GM21367 (cell line): ENCODE measurements around the gene TPX2.
"Not testable (repeated sequence)": the region's sequence is repeated elsewhere in the genome, so short reads cannot be mapped to it uniquely, and the experiment has no call there.

Experiments used
- ATAC-seq: cut with Tn5 transposase; IDR thresholded peaks from one replicate; pipeline ENCODE4 v1.9.1; 2021; ENCODE audit not compliant: unreplicated experiment

TPX2 gene

GRCh38 chr20:31811796-31812728 lies 73.0 kb downstream of the TPX2 start:
- no peak for ATAC-seq

- no peak for ATAC-seq
Observed at GRCh38 chr20:31813611-31814010, 74.5 kb downstream of the TPX2 start.

GRCh38 chr20:31814142-31814541 lies 75.1 kb downstream of the TPX2 start:
- not testable (repeated sequence) for ATAC-seq

DNA sequence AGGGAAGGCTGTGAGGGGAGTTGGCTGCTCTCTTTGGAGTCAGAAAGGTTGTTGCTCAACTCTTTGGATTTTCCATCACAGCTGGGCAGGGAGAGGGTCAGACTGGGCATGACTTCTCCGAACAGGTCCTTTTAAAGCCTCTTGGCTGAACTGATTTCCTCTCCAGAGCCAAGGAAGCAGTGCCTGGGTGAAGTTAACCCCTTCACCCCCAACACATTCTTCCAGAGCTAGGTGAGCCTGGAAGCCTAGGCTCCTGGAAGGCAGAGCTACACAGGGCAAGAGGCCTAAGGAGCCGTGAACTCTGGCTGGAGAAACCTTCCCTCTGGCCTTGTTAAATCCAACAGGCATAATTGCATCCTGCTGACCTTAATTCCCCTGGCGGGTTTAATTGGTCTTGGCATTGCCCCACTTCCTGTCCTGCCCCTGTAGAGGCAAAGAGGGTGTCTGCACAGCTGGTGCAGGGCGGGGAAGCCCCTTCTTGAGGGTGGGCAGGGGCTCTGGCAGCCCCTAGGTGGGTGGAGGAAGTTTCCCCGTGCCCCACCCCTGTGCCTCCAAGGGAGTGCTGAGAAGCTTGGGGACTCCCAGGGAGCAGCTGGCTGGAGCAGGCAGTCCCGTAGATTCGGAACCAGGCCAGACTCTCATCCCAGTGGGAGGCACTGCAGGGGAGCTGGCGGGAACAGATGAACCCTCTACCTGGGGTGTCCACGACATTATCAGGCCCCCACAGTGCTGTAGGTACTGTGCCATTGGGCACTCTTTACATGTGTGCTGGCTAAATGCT lies 76.5 kb downstream of the TPX2 start:
- ATAC-seq = no peak

DNA sequence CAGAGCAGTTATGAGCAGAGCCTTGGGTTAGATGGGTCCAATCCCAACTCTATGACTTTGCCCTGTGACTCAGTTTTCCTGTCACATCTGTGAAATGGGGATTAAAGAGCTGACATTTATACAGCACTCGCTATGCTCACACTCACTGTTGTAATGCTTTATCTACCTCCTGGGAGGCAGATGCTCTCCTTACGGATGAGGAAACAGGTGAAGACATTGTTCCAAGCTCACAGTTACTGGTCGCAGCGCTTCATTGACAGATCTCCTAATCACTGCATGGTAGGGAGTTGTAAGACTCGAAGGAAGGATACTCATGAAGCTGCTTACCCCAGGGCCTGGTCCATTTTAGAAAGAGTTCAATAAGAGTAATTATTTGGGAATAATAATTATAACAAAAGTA lies 77.1 kb downstream of the TPX2 start:
- ATAC-seq = no peak

GRCh38 chr20:31817461-31817860 lies 78.4 kb downstream of the TPX2 start:
- ATAC-seq = no peak

DNA sequence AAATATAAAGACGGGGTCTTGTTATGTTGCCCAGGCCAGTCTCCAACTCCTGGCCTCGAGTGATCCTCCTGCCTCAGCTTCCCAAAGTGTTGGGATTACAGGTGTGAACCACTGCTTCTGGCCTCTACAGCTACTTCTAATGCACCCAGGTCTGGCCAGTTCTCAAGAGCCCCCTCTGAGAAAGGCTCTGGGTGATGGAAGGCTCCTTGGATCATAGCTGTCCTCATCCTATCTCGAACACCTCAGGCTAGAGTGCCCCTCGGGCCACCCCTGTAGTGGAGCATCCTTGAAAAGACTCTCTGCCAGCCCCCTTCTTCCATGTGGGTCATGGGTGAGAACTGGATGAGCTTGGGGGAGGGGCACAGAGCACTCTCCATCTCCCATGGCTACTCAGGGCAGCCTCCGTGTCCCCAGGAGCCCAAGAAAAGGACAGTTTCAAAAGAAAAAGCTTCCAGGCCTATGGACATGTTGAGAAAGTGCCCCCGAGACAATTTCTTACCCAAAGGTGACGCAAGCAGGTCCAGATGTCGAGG lies 79.4 kb downstream of the TPX2 start:
- no peak for ATAC-seq

- ATAC-seq = no peak
Observed at GRCh38 chr20:31819083-31819784, 80.1 kb downstream of the TPX2 start, which contains the start of gene MYLK2. TSS of gene MYLK2 (plus strand) at chr20:31819356. CDS start at chr20:31819581, 225 bp downstream.

DNA sequence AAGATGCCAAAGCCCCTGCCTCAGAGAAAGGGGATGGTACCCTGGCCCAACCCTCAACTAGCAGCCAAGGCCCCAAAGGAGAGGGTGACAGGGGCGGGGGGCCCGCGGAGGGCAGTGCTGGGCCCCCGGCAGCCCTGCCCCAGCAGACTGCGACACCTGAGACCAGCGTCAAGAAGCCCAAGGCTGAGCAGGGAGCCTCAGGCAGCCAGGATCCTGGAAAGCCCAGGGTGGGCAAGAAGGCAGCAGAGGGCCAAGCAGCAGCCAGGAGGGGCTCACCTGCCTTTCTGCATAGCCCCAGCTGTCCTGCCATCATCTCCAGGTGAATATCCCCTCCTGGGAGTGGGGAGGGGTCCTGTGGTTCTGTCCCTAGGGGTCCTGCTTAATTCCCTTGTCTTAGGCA lies 81.1 kb downstream of the TPX2 start:
- no peak for ATAC-seq

DNA sequence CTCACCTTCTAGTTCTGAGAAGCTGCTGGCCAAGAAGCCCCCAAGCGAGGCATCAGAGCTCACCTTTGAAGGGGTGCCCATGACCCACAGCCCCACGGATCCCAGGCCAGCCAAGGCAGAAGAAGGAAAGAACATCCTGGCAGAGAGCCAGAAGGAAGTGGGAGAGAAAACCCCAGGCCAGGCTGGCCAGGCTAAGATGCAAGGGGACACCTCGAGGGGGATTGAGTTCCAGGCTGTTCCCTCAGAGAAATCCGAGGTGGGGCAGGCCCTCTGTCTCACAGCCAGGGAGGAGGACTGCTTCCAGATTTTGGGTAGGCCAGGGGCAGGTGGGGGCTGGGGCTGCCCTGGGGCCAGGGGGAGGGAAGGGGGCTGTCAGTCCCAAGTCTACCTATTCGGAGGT lies 82.3 kb downstream of the TPX2 start:
- ATAC-seq = no peak

GRCh38 chr20:31822421-31823330 lies 83.6 kb downstream of the TPX2 start:
- no peak for ATAC-seq

DNA sequence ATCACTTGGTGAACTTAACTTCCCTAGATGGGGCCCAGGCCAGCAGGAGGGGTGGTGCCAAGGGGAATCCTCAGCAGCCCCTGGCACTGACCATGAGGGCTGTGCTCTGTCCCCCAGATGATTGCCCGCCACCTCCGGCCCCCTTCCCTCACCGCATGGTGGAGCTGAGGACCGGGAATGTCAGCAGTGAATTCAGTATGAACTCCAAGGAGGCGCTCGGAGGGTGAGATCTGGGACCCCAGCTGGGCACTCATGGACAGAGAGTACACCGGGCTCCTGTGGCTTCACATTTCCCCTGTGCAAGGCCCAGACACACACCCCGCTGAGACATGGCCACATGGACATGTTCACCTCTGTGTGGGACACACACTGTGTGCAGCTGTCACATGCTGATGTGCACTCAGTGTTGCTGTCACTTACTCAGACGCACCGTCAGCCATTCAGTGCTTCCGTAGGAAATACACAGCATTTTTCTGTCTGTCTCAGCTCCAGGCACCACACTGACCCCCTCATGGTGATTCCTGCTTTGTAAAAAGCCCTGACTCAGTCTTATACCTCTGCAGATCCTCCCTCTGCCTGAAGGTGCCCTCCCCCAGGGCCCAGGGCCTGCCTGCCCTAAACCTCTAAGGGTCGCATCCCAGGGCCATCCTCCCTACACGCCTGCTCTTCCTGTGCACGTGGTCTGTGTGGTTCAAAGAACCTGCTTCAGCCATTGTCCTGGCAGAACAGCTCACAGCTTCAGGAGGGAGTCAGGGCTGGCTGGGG lies 84.5 kb downstream of the TPX2 start:
- no peak for ATAC-seq

DNA sequence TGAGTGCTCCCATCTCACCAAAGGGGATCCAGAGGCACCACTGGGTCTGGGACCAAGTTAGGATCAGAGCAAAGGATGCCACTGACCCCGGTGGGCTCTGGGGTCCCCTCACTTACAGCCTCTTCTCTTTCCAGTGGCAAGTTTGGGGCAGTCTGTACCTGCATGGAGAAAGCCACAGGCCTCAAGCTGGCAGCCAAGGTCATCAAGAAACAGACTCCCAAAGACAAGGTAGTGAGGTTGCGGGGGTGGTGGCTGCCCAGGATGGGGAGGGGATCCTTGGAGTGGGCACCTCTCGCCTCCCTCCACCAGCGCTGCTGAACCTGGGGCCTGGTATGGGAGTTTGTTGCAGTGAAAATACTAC lies 85.0 kb downstream of the TPX2 start:
- ATAC-seq = no peak

GRCh38 chr20:31824554-31825313 lies 85.6 kb downstream of the TPX2 start:
- ATAC-seq = no peak

DNA sequence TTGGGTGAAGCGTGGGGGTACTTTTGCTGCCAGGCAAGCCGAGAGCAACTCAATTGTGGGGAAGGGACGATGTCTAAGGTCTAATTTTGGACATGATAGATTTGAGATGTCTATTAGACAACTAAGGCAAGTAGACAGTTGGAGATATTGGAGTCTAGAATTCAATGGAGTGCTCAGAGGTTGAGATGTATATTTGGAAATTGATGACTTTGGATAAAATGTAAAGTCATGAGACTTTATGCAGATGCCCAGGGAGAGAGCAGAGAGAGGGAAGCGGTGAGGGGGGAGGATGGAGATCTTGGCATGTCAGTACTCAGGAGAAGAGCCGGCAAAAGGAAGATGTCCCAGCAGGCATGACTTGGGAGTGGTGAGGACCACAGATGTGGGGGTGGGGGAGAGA lies 87.0 kb downstream of the TPX2 start:
- ATAC-seq = no peak

- ATAC-seq = no peak
Observed at GRCh38 chr20:31827059-31827458, 88.0 kb downstream of the TPX2 start.

GRCh38 chr20:31828016-31828415 lies 88.9 kb downstream of the TPX2 start:
- not testable (repeated sequence) for ATAC-seq

GRCh38 chr20:31829731-31830130 lies 90.6 kb downstream of the TPX2 start:
- no peak for ATAC-seq
